GM23248 (cell line): Measurements from ENCODE around the gene CLCNKB. TPM values are rescaled to one million over a fixed set of nuclear protein-coding genes. Genes with fewer than 3 reads are reported as not detected.
"Not testable (repeated sequence)": the region's sequence is repeated elsewhere in the genome, so short reads cannot be mapped to it uniquely, and the experiment has no call there.

Experiments
- DNase-seq: peaks from one replicate; pipeline ENCODE4 v3.0.0-alpha.2; 2015
- H2AFZ ChIP-seq: fragments of 200-600 bp; sonication (generic); 2 replicates; pipeline ENCODE4 v1.6.1; 2016; ENCODE audit warnings: antibody characterized with exemption
- H3F3A ChIP-seq: fragments of 200-600 bp; sonication (generic); 2 replicates; pipeline ENCODE4 v1.6.1; 2016; ENCODE audit warnings: mild to moderate bottlenecking, antibody characterized with exemption, mixed run types; ENCODE audit not compliant: insufficient read depth
- H3K27ac ChIP-seq: fragments of 200-600 bp; sonication (generic); 2 replicates; pipeline ENCODE4 v1.5.1; 2016; ENCODE audit warnings: mild to moderate bottlenecking
- H3K27me3 ChIP-seq: fragments of 200-600 bp; sonication (generic); replicated peaks from 2 replicates; pipeline ENCODE4 v1.6.1; 2016; ENCODE audit warnings: mild to moderate bottlenecking; ENCODE audit not compliant: insufficient read depth
- H3K36me3 ChIP-seq: fragments of 200-600 bp; sonication (generic); 2 replicates; pipeline ENCODE4 v1.6.1; 2016; ENCODE audit warnings: low read depth, mild to moderate bottlenecking
- H3K4me1 ChIP-seq: fragments of 200-600 bp; sonication (generic); 2 replicates; pipeline ENCODE4 v1.6.1; 2016; ENCODE audit warnings: mild to moderate bottlenecking; ENCODE audit not compliant: insufficient read depth
- H3K4me2 ChIP-seq: fragments of 200-600 bp; sonication (generic); one replicate; pipeline ENCODE4 v1.6.1; 2016; ENCODE audit warnings: mild to moderate bottlenecking; ENCODE audit not compliant: unreplicated experiment
- H3K4me3 ChIP-seq: fragments of 200-600 bp; sonication (generic); 2 replicates; pipeline ENCODE4 v1.5.1; 2016; ENCODE audit warnings: mild to moderate bottlenecking
- H3K79me2 ChIP-seq: fragments of 200-600 bp; sonication (generic); 2 replicates; pipeline ENCODE4 v1.6.1; 2016; ENCODE audit warnings: mild to moderate bottlenecking; ENCODE audit not compliant: insufficient read depth
- H3K9ac ChIP-seq: fragments of 200-600 bp; sonication (generic); 2 replicates; pipeline ENCODE4 v1.6.1; 2016; ENCODE audit warnings: mild to moderate bottlenecking
- H3K9me2 ChIP-seq: fragments of 200-600 bp; sonication (generic); 2 replicates; pipeline ENCODE4 v1.6.1; 2016; ENCODE audit warnings: mixed run types, mild to moderate bottlenecking, moderate library complexity; ENCODE audit not compliant: insufficient read depth
- H3K9me3 ChIP-seq: fragments of 200-600 bp; sonication (generic); one replicate; pipeline ENCODE4 v1.6.1; 2017; ENCODE audit warnings: low read depth
- H4K20me1 ChIP-seq: fragments of 200-600 bp; sonication (generic); 2 replicates; pipeline ENCODE4 v1.6.0; 2016; ENCODE audit not compliant: insufficient read depth
- EZH2 ChIP-seq: fragments of 200-600 bp; sonication (generic); IDR thresholded peaks from 2 replicates; pipeline ENCODE4 v1.6.1; 2018; ENCODE audit warnings: antibody characterized with exemption, mild to moderate bottlenecking; ENCODE audit not compliant: insufficient read depth, poor library complexity, severe bottlenecking
- EZH2phosphoT487 ChIP-seq: fragments of 200-600 bp; sonication (generic); IDR thresholded peaks from 2 replicates; pipeline ENCODE4 v1.6.1; 2018; ENCODE audit warnings: antibody characterized with exemption, moderate library complexity, mild to moderate bottlenecking, low read depth; ENCODE audit not compliant: insufficient read depth
- WGBS, 2 experiments: methylation state at CpG; one replicate each; pipeline ENCODE4 v1.1.6; 2015 to 2017; ENCODE audit warnings: low lambda C conversion rate in 2 of 2, low coverage in 1 of 2; ENCODE audit errors: missing lambda C conversion rate in 2 of 2; 5-methylcytosine and 5-hydroxymethylcytosine counted together
- in situ Hi-C: fragments of 300-500 bp; cut with MboI; formaldehyde crosslinking; loops from 2 replicates; pipeline ENCODE4 v1.15.0; 2020
- polyA plus RNA-seq: library from polyadenylated mRNA; unstranded; fragments of >200 nt; fragmentation: Nextera tagmentation; extraction: Ambion mirVana; gene quantifications from 2 replicates; pipeline ENCODE4 v1.2.1, GENCODE V29; 2016
- total RNA-seq: library from RNA; depleted of rRNA; stranded (reverse); fragments of >200 nt; shearing (Covaris generic); gene quantifications from 2 replicates; pipeline ENCODE4 v1.2.3, GENCODE V29; 2014

The CLCNKB gene
- total and polyA plus RNA-seq, 2 experiments from 2014 or later, result not detected

GRCh38 chr1:16038620-16038912, 5.0 kb upstream of the CLCNKB start:
- Histone ChIP-seq H3F3A (no peaks in the 10 kb centered on the region), H3K27me3 (no peaks in the 10 kb centered on the region), H3K27ac (no peak overlapping the region), H3K4me2 (no peak overlapping the region), H3K79me2 (no peaks in the 10 kb centered on the region), H3K4me3 (no peak overlapping the region), H3K9me3 (no peaks in the 10 kb centered on the region), H2AFZ (no peak overlapping the region), H3K36me3 (no peaks in the 10 kb centered on the region), H3K9ac (no peak overlapping the region), H4K20me1 (no peaks in the 10 kb centered on the region), H3K9me2 (no peaks in the 10 kb centered on the region), H3K4me1 (no peaks in the 10 kb centered on the region)
- DNase-seq, result no peak
- TF ChIP-seq EZH2, result no peak
- TF ChIP-seq EZH2phosphoT487, result no peak
- WGBS, 2 experiments, result 61 to 66% methylated on average over 4 of the region's 4 CpGs
- in situ Hi-C loops, result no loop called here

GRCh38 chr1:16039871-16040270, 3.7 kb upstream of the CLCNKB start:
- H3K36me3 ChIP-seq, in situ Hi-C loops, H3K27me3 ChIP-seq, H3K79me2 ChIP-seq, H2AFZ ChIP-seq, DNase-seq, H3K4me1 ChIP-seq, H3F3A ChIP-seq, H3K4me2 ChIP-seq, H4K20me1 ChIP-seq, H3K9me3 ChIP-seq, H3K9me2 ChIP-seq, H3K4me3 ChIP-seq, H3K9ac ChIP-seq, H3K27ac ChIP-seq: not testable (repeated sequence)
- WGBS, 2 experiments, result 30 to 34% methylated on average over 7 to 8 of the region's 8 CpGs

- Histone ChIP-seq H3K9ac (no peak overlapping the region), H3K27me3 (no peaks in the 10 kb centered on the region), H2AFZ (no peak overlapping the region), H3K9me2 (no peaks in the 10 kb centered on the region), H3K4me2 (no peak overlapping the region), H3K9me3 (no peaks in the 10 kb centered on the region), H3K4me3 (no peak overlapping the region), H3K27ac (no peak overlapping the region), H3F3A (no peaks in the 10 kb centered on the region), H4K20me1 (no peaks in the 10 kb centered on the region), H3K36me3 (no peaks in the 10 kb centered on the region), H3K79me2 (no peaks in the 10 kb centered on the region), H3K4me1 (no peaks in the 10 kb centered on the region)
- WGBS, 2 experiments, result 42 to 44% methylated on average over 8 of the region's 8 CpGs
- no peak for TF ChIP-seq EZH2
- TF ChIP-seq EZH2phosphoT487, result no peak
- DNase-seq, result no peak
- in situ Hi-C loops, result no loop called here
Measured at GRCh38 chr1:16041200-16041599, 2.4 kb upstream of the CLCNKB start.

GRCh38 chr1:16042096-16042495, 1.5 kb upstream of the CLCNKB start:
- Histone ChIP-seq H3K4me3 (no peak overlapping the region), H3K79me2 (no peaks in the 10 kb centered on the region), H3K4me2 (no peak overlapping the region), H3K9ac (no peak overlapping the region), H3K27me3 (no peaks in the 10 kb centered on the region), H3K4me1 (no peaks in the 10 kb centered on the region), H3K9me2 (no peaks in the 10 kb centered on the region), H3K27ac (no peak overlapping the region), H2AFZ (no peak overlapping the region), H3K36me3 (no peaks in the 10 kb centered on the region), H4K20me1 (no peaks in the 10 kb centered on the region), H3K9me3 (no peaks in the 10 kb centered on the region), H3F3A (no peaks in the 10 kb centered on the region)
- TF ChIP-seq EZH2phosphoT487, result no peak
- no peak for TF ChIP-seq EZH2
- 81 to 87% methylated on average over 8 of the region's 9 CpGs for WGBS, 2 experiments
- in situ Hi-C loops, result no loop called here
- DNase-seq, result no peak

- H3K79me2 ChIP-seq, H3K36me3 ChIP-seq, H3K9me2 ChIP-seq, H4K20me1 ChIP-seq, H3F3A ChIP-seq, H3K27me3 ChIP-seq, H3K4me3 ChIP-seq, H3K9ac ChIP-seq, H3K4me2 ChIP-seq, H2AFZ ChIP-seq, H3K27ac ChIP-seq, DNase-seq, in situ Hi-C loops, H3K4me1 ChIP-seq, H3K9me3 ChIP-seq: not testable (repeated sequence)
- WGBS, 2 experiments, result 85 to 92% methylated on average over 7 to 9 of the region's 9 CpGs
Measured at GRCh38 chr1:16042654-16043053, 928 bp upstream of the CLCNKB start.
